IPS-11a (cell line): ENCODE data around the gene ZNF529.
"Not testable (repeated sequence)": the region's sequence is repeated elsewhere in the genome, so short reads cannot be mapped to it uniquely, and the experiment has no call there.

Source experiments
- H3K4me3 ChIP-seq: one replicate; pipeline ENCODE4 v1.5.1; 2013; ENCODE audit warnings: low read depth, low read length, control low read depth

Gene ZNF529

GRCh38 chr19:36573020-36573894 lies at the start of gene ZNF529:
ZNF529 (minus strand) TSS chr19:36573292; CDS start chr19:36572346, 946 bp downstream.
- H3K4me3 ChIP-seq, result peak within 1 kb of the TSS; percentile 98

DNA sequence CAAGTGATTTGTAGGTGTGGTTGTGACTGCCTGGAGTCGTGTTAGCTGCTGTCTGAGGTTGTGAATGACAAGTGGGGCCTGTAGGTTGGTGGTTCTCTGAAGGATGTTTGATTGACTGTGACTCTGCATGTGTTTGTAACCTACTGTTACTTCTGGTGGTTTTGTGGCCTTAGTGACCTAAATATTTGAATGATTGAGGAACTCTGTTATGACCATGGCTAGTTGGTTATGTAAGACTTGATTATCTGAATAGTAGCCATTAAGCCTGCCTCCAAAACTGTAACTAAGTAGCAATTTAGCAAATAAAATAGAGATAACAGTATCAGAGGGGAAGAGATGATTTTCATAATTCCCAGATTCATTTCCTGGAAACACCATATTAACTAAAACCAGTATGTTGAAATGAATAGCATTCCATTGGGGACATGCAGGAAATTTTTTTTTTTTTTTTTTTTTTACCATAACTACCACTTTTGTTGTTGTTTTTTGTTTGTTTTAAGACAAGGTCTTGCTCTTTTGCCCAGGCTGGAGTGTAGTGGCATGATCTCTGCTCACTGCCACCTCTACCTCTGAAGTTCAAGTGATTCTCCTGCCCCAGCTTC lies 32.9 kb upstream of the ZNF529 start:
- peak overlapping the region; percentile 75 for H3K4me3 ChIP-seq

- H3K4me3 ChIP-seq, result peak within 1 kb of the TSS; percentile 75
Observed at GRCh38 chr19:36605101-36605876, 32.2 kb upstream of the ZNF529 start, which contains the start of gene ZNF382. ZNF382 (plus strand) TSS chr19:36605313; CDS start chr19:36609915, 4,602 bp downstream.

GRCh38 chr19:36604656-36605100 lies 31.6 kb upstream of the ZNF529 start:
- peak overlapping the region; percentile 75 for H3K4me3 ChIP-seq

DNA sequence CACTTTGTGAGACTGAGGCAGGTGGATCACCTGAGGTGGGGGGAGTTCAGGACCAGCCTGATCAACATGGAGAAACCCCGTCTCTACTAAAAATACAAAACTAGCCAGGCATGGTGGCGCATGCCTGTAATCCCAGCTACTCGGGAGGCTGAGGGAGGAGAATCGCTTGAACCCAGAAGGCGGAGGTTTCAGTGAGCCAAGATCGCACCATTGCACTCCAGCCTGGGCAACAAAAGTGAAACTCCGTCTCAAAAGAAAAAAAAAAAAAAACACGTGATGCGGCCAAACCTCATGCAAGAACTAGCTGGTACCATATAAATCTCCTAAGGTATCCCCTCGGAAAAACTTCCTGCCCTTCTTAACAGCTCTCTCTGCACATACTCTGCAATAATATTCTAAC lies 29.6 kb upstream of the ZNF529 start:
- not testable (repeated sequence) for H3K4me3 ChIP-seq

DNA sequence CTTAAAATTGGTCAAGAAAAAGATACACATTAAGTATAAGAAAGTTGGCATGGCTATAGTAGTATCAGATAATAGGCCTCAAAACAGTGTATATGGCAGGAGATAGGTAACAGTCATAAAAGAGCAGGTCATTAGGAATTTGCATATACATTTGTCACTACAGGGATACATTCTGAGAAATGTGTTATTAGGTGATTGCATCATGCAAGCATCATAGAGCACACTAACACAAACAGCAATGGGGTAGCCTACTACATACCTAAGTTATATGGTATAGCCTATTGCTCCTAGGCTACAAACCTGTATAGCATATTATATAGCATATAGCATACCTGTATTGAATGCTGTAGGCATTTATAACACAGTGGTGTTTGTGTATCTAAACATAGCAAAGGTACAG lies 6.2 kb upstream of the ZNF529 start:
- H3K4me3 ChIP-seq, result no peak overlapping the region

DNA sequence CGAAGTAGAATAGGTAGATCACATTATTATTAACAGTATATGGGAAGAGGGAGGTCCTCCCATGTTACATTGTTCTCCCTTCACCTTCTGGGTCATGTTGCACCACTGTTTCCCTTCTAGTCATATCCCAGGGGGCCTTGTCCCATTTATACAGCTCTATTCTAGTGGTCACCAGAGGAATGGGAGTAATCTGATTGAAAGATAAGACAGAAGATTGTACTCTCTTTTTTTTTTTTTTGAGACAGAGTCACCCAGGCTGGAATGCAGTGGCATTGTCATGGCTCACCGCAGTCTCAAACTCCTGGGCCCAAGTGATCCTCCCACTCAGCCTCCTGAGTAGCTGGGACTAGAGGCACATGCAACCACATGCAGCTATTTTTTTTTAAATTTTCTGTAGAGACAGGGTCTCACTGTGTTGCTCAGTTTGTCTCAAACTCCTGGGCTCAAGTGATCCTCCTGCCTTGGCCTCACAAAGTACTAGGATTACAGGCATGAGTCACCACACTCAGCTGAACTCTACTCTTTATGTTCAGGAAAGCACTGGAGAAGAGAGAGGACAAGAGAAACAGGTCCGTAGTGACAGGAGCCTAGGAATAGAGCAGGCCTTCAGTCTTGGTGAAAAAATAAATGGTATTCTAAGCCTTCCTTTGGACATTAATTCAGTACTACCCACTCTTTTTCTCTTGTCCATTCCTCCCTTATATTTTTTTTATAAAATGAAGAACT lies 4.3 kb upstream of the ZNF529 start:
- no peak overlapping the region for H3K4me3 ChIP-seq

GRCh38 chr19:36574741-36575140 lies 1.6 kb upstream of the ZNF529 start:
- H3K4me3 ChIP-seq, result no peak overlapping the region

- H3K4me3 ChIP-seq, result peak overlapping the region; percentile 98
Observed at GRCh38 chr19:36573895-36574720, 1.0 kb upstream of the ZNF529 start.

GRCh38 chr19:36572593-36573019 lies 486 bp downstream of the ZNF529 start:
- H3K4me3 ChIP-seq, result peak overlapping the region; percentile 98

DNA sequence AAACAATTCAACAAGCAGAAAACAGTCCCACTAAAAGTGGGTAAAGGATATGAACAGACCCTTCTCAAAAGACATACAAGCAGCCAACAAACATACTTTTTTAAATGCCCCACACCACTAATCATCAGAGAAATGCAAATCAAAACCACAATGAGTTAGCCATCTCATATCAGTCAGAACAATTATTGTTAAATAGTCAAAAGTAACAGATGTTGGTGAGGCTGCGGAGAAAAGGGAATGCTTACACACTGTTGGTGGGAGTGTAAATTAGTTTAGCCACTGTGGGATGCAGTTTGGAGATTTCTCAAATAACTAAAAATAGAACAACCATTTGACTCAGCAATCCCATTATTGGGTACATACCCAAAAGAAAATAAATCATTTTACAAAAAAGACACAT lies 8.7 kb downstream of the ZNF529 start:
- no peak overlapping the region for H3K4me3 ChIP-seq

DNA sequence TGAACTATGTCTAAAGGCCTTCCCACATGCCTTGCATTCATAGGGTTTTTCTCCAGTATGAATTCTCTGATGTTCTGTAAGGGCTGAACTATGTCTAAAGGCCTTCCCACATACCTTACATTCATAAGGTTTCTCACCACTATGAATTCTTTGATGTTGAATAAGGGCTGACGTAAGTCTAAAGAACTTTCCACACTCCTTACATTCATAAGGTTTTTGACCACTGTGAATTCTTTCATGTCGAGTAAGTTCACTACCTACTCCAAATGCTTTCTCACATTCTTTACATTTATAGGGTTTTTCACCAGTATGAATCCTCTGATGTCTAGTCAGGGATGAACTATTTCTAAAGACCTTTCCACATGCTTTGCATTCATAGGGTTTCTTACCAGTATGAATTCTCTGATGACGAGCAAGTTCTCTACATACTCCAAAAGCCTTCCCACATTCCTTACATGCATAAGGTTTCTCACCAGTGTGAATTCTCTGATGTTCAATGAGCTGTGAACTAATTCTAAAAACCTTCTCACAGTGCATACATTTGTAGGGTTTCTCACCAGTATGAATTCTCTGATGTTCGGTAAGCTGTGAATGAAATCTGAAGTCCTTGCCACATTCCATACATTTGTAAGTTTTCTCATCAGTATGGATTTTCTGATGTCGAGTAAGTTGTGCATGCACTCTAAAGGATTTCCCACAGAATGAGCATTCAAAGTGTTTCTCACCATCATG lies 25.9 kb downstream of the ZNF529 start:
- H3K4me3 ChIP-seq, result no peak overlapping the region

GRCh38 chr19:36528921-36529518 lies 44.1 kb downstream of the ZNF529 start:
- H3K4me3 ChIP-seq, result peak overlapping the region; percentile 98

DNA sequence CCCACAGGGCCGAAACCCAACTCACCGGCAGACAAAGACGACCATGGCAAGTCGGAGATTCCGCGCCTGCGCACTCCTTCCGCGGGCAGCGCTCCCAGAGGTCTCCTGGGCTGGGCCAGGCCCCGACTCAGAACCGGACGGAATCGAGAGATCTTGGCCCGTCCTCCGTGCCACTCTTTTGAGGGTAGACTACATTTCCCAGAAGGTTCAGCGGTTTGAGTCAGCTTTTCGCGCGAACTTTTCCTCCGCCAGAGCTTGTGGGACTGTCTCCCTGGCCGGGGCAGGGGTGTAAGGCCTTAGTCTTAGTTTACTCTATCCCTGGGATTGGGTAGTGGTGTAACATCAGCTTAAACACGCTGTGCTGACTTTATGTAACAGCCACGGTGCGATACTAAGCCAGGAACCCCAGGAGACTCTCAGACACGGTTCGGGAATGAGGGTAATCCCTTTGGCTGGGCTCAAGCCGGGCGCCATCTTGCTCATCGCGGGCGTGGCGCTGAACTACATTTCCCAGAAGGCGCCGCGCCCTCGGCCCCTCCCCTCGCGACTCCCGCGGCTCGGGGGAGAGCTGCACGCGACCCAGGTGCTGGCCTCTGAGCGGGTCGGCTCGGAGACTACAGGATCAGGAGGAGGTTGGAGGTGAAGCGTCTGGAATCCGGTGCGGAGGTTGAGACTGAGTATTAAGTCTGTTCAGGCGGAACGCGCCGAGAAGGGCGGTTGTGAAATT lies 44.7 kb downstream of the ZNF529 start, which contains the start of gene ZNF260:
Gene ZNF260 (minus strand): TSS at position 78 of the 727 bp plus-strand sequence. CDS start 13,033 bp downstream, outside the sequence.
- H3K4me3 ChIP-seq, result peak within 1 kb of the TSS; percentile 98

- peak overlapping the region; percentile 98 for H3K4me3 ChIP-seq
Observed at GRCh38 chr19:36527873-36528193, 45.3 kb downstream of the ZNF529 start.

DNA sequence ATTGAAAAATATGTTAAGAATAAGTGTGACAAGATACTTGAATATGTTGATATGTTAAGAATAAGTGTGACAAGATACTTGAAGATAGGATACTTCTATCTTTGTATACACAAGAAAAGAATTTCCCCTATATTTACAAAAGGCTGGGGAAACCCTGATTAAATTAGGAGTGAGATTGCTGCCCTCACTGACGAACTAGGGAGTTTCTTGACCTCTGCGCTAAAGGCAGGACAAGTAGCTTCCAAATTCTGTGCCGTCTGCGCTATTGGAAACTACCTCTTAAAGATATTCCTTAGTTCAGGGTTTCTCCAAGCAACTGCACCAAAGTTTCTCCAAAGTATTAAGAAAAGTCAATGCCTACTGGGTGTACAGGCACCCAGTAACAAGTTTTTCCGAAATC lies 45.8 kb downstream of the ZNF529 start:
- H3K4me3 ChIP-seq, result peak overlapping the region; percentile 98

DNA sequence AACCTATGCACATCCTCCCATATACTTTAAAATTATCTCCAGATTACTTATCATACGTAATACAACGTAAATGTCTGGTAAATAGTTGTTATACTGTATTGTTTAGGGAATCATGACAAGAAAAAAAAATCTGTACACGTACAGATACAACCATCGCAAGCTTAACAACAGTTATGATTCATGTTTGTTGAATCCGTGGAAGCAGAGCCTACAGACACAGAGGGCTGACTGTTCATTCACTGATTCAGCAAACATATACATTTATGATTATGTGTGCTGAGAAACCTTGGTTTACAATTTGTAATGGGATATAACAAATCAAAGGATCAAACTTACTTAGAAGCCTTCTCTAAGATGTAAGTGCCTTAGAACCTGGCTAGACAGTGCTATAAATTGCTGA lies 46.5 kb downstream of the ZNF529 start:
- H3K4me3 ChIP-seq, result peak overlapping the region; percentile 98

DNA sequence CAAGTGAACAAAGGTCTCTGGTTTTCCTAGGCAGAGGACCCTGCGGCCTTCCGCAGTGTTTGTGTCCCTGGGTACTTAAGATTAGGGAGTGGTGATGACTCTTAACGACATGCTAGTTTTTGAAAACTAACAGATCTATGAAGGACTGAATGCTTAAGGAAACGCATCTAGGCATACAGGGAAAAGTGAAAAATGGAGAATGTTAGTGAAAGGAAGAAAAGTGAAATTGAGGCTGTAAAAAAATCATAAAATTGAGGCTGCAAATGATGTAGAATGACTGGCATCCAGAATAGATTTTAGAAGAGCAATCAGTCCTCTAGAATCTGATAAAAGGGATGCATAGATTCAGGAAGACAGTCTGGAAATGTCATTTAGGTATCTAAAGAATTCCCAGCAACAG lies 48.5 kb downstream of the ZNF529 start:
- no peak overlapping the region for H3K4me3 ChIP-seq
